Measurements from ENCODE around the gene LZTR1. TPM values are rescaled to one million over a fixed set of nuclear protein-coding genes. Genes with fewer than 3 reads are reported as not detected.
"Not testable (repeated sequence)": the region's sequence is repeated elsewhere in the genome, so short reads cannot be mapped to it uniquely, and the experiment has no call there.

Gene LZTR1
- total RNA-seq, 1 donor from 2014 or later: 51.6 TPM

DNA sequence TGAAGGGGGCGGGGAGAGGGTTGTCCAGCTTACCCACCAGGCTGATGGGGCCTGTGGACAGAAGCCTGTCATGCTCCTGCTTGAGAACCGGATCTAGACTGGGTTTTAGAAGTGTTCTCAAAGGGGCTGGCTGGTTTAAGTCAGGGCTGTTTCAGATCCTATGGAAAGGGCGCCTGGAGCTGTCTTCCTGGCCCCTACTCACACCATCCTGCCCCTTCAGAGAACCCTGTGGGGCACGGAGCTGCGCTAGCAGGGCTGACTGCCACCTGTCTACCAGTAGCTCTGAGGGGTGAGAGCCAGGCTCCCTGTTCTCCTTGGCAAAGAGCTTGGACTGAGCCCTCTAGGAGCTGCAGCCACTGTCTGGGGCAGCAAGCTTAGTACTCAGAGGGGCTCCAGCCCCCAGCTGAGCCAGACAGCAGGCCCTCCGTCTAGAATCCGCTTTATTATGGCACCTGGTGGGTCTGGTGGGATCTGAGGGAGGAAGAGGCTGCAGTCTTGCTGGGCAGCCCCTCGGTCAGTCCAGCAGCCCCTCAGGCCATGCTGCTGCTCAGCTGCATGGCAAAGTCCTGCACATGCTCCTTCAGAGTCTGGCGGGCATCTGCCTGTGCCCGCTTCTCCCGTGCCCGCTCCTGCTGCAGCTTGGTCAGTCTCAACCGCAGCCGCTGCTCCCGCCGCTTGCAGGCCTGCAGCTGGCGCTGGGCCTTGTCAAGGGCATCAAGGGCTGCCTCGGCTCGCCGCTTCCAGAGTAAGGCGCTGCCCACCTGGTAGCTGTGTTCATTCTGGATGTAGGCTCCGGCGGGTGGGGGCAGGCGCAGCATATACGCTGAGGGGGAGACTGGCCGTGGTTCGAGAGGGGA is 17.5 kb downstream of the LZTR1 start:
- no peaks in the 10 kb centered on the region for H3K9me3 ChIP-seq
- peaks cover 34% of the 10 kb centered on the region for H3K4me1 ChIP-seq
- TF ChIP-seq, protein P1, sequence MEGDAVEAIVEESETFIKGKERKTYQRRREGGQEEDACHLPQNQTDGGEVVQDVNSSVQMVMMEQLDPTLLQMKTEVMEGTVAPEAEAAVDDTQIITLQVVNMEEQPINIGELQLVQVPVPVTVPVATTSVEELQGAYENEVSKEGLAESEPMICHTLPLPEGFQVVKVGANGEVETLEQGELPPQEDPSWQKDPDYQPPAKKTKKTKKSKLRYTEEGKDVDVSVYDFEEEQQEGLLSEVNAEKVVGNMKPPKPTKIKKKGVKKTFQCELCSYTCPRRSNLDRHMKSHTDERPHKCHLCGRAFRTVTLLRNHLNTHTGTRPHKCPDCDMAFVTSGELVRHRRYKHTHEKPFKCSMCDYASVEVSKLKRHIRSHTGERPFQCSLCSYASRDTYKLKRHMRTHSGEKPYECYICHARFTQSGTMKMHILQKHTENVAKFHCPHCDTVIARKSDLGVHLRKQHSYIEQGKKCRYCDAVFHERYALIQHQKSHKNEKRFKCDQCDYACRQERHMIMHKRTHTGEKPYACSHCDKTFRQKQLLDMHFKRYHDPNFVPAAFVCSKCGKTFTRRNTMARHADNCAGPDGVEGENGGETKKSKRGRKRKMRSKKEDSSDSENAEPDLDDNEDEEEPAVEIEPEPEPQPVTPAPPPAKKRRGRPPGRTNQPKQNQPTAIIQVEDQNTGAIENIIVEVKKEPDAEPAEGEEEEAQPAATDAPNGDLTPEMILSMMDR (IDR thresholded peaks at IDR 0.05): no peak
- peak overlapping the region; percentile 90 for H3K4me3 ChIP-seq
- H3K27me3 ChIP-seq (ENCODE audit: low read depth): no peaks in the 10 kb centered on the region
- no peak for ATAC-seq
- no peak overlapping the region for H3K27ac ChIP-seq
- DNase-seq: no peak
- peaks cover 60% of the 10 kb centered on the region for H3K36me3 ChIP-seq
- intact Hi-C loops (cut with DNase I): no loop called here

DNA sequence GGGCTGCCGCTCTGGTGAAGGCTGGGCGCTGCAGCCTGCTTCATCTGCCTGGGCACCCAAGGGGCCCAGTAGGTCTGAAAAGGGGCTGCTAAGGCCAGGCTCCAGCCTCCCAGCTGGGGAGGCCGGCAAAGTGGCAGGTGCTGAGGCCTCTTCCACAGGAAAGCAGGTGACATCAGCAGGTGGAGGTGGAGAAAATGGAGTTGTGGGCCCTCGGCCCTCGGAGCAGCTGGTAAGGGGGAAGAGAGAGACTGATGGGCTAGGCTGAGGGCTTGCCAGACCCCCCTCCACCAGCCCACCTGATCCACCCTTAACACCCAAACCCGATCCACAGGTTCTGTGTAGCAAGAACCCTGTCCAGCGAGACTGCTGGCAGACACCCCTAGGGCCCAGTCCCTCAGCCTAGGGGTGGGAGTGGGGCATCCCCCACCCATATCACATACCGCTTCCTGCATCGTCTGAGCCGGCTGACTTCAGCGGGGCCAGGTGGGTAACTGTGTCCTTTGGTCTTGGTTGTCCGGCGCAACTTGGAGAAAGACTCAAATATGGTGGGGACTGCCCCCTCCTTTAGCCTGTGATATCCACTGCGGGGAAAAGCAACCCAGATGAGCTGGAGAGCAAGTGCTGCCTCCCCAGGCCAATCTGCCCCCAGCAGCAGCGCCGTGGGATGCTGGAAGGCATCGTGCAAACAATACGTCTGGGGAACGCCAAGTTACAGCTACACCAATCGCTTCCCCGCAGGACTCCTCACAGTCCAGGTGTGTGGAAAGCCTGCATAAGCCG is 18.3 kb downstream of the LZTR1 start:
- peaks cover 52% of the 10 kb centered on the region for H3K36me3 ChIP-seq
- TF ChIP-seq, protein P1 (IDR thresholded peaks at IDR 0.05): no peak
- no peaks in the 10 kb centered on the region for H3K27me3 ChIP-seq (ENCODE audit: low read depth)
- peak overlapping the region; percentile 99 for H3K27ac ChIP-seq
- peak overlapping the region; percentile 90 for H3K4me3 ChIP-seq
- DNase-seq (no peak), ATAC-seq (no peak)
- intact Hi-C loops (cut with DNase I): no loop called here
- peaks cover 34% of the 10 kb centered on the region for H3K4me1 ChIP-seq
- no peaks in the 10 kb centered on the region for H3K9me3 ChIP-seq

DNA sequence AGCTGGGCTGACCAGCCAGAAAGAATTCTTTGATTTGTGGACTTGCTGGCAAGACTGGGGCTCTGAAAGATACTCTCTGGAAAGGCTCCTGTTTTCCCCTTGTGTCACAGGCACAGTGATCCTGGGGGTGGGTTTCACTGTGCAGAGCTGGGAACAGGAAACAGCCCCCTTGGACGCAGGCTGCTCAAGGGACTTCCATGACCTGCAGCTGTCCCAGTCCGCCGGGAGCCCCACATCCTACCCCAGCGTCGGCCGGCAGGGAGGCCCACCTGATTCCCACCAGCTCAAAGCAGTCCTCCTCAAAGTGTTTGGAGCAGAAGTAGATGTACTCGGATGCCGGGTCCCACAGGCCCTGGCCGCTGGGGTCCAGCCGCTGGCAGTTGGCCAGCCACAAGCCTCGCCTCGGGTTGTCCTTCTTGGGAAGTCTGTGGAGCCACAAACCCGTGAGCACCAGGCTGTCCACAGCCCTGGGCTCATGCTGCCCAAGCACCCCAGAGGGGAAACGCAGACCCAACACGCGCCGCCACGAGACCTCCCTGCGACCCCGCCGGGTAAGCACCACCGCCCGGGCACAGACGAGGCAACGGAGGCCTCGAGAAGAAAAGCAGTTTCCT is 19.0 kb downstream of the LZTR1 start:
- H3K9me3 ChIP-seq: no peaks in the 10 kb centered on the region
- H3K27ac ChIP-seq: peak overlapping the region; percentile 99
- H3K4me1 ChIP-seq: peaks cover 34% of the 10 kb centered on the region
- TF ChIP-seq, protein P1 (IDR thresholded peaks at IDR 0.05): no peak
- H3K27me3 ChIP-seq (ENCODE audit: low read depth): no peaks in the 10 kb centered on the region
- no peak for DNase-seq
- H3K36me3 ChIP-seq: peaks cover 45% of the 10 kb centered on the region
- ATAC-seq: no peak
- intact Hi-C loops (cut with DNase I): no loop called here
- peak overlapping the region; percentile 90 for H3K4me3 ChIP-seq

DNA sequence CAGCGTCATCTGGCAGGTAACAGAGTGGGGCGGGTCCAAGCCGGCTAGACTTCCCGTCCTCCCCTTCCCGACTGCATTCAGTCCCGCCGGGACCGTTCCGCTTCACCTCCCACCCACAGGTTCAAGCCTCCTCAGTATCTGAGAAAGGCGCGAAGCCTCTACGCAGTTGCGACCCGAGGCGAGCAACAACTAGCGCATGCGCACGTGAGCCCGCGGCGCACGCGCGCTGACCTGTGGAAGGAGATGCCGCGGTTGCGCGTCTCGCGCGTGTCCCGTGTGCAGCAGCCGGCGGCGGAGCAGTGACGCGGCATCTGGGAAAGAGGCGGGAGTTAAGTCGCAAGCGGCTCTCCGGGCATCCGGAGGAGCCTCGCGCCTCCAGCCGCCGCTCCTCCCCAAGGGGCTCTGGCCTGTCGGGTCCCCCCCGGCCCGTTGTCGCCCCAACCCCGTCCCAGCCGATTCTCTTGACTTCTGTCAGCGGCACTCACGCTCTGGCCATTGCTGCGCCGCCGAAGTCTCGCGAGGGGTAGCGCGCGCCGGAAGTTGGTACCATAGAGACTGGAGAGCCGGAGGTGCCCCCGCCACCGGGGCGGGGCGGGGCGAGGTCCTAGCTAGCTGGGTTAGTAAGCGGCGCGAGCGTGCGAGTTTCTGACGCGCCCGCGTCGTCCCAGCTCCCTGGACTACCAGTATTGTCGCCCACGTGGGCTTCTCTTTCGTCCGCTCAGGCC is 19.7 kb downstream of the LZTR1 start, which contains the start of gene THAP7:
THAP7 (minus strand) TSS at position 518 of the 725 bp plus-strand sequence; CDS start at position 311, 207 bp downstream.
- H3K27me3 ChIP-seq (ENCODE audit: low read depth): no peaks in the 10 kb centered on the region
- ATAC-seq (peak; percentile 97 to 99), DNase-seq (peak; percentile 99)
- H3K4me3 ChIP-seq: peak within 1 kb of the TSS; percentile 90
- H3K27ac ChIP-seq: peak within 1 kb of the TSS; percentile 99
- peaks cover 34% of the 10 kb centered on the region for H3K4me1 ChIP-seq
- intact Hi-C loops (cut with DNase I): no loop called here
- TF ChIP-seq, protein P1 (IDR thresholded peaks at IDR 0.05): no peak
- H3K36me3 ChIP-seq: peaks cover 38% of the 10 kb centered on the region
- no peaks in the 10 kb centered on the region for H3K9me3 ChIP-seq

DNA sequence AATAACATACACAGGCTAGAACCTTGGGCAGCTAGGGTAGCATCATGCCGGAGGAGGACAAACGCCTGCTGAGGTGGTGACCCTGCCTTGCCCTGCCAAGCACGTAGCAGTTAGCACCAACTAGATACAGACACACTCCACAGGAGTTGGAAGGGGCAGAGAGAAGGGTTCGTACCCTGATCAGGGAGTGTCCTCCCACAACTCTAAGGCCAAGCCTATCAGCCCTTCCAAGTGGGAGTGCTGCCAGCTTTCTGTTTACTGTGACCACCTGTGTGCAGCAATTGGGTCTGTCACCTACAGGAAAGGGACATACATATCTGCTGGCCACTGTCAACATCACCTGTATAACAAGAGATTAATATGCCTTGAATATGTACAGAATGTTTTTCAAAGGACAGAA is 21.7 kb downstream of the LZTR1 start:
- no peaks in the 10 kb centered on the region for H3K27me3 ChIP-seq (ENCODE audit: low read depth)
- ATAC-seq (no peak), DNase-seq (no peak)

DNA sequence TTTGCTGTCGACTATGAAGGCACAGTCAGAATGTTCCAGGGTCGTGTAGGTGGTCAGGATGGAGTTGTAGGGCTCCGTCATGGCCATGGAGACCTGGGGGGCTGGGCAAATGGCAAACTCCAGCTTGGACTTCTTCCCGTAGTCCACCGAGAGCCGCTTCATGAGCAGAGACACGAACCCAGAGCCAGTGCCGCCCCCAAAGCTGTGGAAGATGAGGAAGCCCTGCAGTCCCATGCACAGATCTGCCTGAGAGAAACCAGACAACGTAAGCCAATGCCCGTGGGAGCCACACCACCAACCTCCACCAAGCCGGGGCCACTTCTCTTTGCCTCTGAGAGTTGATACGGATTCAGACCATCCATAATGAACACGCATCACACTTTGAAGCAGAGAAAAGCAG is 27.1 kb downstream of the LZTR1 start:
- intact Hi-C loops (cut with DNase I); H3K27ac ChIP-seq; ATAC-seq; H3K4me1 ChIP-seq; DNase-seq; H3K36me3 ChIP-seq; H3K9me3 ChIP-seq; H3K4me3 ChIP-seq; H3K27me3 ChIP-seq (ENCODE audit: low read depth): not testable (repeated sequence)

More for the DNA sequence above, 21.7 kb downstream of the LZTR1 start:
- Histone ChIP-seq H3K36me3 (peaks cover 18% of the 10 kb centered on the region), H3K27ac (no peak overlapping the region), H3K4me3 (no peak overlapping the region), H3K4me1 (peaks cover 34% of the 10 kb centered on the region), H3K9me3 (no peaks in the 10 kb centered on the region)
- intact Hi-C loops (cut with DNase I): no loop called here
- TF ChIP-seq, protein P1 (IDR thresholded peaks at IDR 0.05): no peak
